Fibroblast of lung (primary cell): ENCODE measurements around the gene YBX3. TPM values are rescaled to one million over a fixed set of nuclear protein-coding genes. Genes with fewer than 3 reads are reported as not detected.
A peak's percentile ranks its signal among the peaks of the same experiment; 100 is the strongest.

ENCODE experiments used
- DNase-seq, 2 donors: peaks; one replicate each; pipeline versions ENCODE4 v3.0.0 to v3.0.0-alpha.2; 2010; ENCODE audit warnings: low read depth in 2 of 2
- H2AFZ ChIP-seq: 2 replicates; pipeline ENCODE4 v1.5.1; 2012; ENCODE audit warnings: low read length, control low read depth, inconsistent platforms
- H3K27ac ChIP-seq: 2 replicates; pipeline ENCODE4 v1.5.1; 2011; ENCODE audit warnings: low read length, control low read depth; ENCODE audit not compliant: insufficient read depth
- H3K27me3 ChIP-seq: 2 replicates; pipeline ENCODE4 v1.5.1; 2011; ENCODE audit warnings: mild to moderate bottlenecking, low read length; ENCODE audit not compliant: control insufficient read depth, insufficient read depth
- H3K36me3 ChIP-seq: 2 replicates; pipeline ENCODE4 v1.5.1; 2011; ENCODE audit warnings: low read length; ENCODE audit not compliant: control insufficient read depth, insufficient read depth
- H3K4me1 ChIP-seq: 2 replicates; pipeline ENCODE4 v1.5.1; 2011; ENCODE audit warnings: low read length; ENCODE audit not compliant: control insufficient read depth, insufficient read depth; ENCODE audit errors: extremely low read depth
- H3K4me2 ChIP-seq: 2 replicates; pipeline ENCODE4 v1.5.1; 2011; ENCODE audit warnings: low read length, control low read depth; ENCODE audit not compliant: insufficient read depth; ENCODE audit errors: extremely low read depth
- H3K4me3 ChIP-seq, 4 experiments: fragments of 200-600 bp in 1 of 4; sonication (generic) in 1 of 4; replicated peaks in 1 of 4; 2 replicates each; pipeline ENCODE4 v1.5.1; 2011 to 2016; ENCODE audit warnings: low read length in 4 of 4, low read depth in 3 of 4, mild to moderate bottlenecking in 3 of 4, control low read depth in 2 of 4, inconsistent platforms in 1 of 4, mixed read lengths in 1 of 4; ENCODE audit not compliant: insufficient read depth in 1 of 4; ENCODE audit errors: control extremely low read depth in 1 of 4
- H3K79me2 ChIP-seq: 2 replicates; pipeline ENCODE4 v1.5.1; 2012; ENCODE audit warnings: mild to moderate bottlenecking, low read length, inconsistent platforms; ENCODE audit not compliant: control insufficient read depth, insufficient read depth
- H3K9ac ChIP-seq: 2 replicates; pipeline ENCODE4 v1.5.1; 2011; ENCODE audit warnings: mild to moderate bottlenecking, low read length, control low read depth; ENCODE audit not compliant: insufficient read depth
- H3K9me3 ChIP-seq: 2 replicates; pipeline ENCODE4 v1.5.1; 2012; ENCODE audit warnings: low read depth, low read length; ENCODE audit not compliant: control insufficient read depth, insufficient read depth
- H4K20me1 ChIP-seq: 2 replicates; pipeline ENCODE4 v1.5.1; 2011; ENCODE audit warnings: low read length; ENCODE audit not compliant: control insufficient read depth, insufficient read depth; ENCODE audit errors: extremely low read depth
- CTCF ChIP-seq, 2 donors: IDR thresholded peaks in 1 of 2; conservative IDR thresholded peaks in 1 of 2; 1 replicate in 1 of 2; 2 replicates in 1 of 2; pipeline ENCODE4 v1.5.1; 2011 to 2012; ENCODE audit warnings: low read length in 2 of 2, control low read depth in 1 of 2, inconsistent platforms in 1 of 2, low read depth in 1 of 2, mild to moderate bottlenecking in 1 of 2
- EZH2 ChIP-seq: IDR thresholded peaks from 2 replicates; pipeline ENCODE4 v1.5.1; 2012; ENCODE audit warnings: low read length, control low read depth, mild to moderate bottlenecking; ENCODE audit errors: missing control alignments
- polyA plus RNA-seq, 2 donors: library from polyadenylated mRNA; depleted of rRNA in 1 of 2; stranded (reverse) in 1 of 2; unstranded in 1 of 2; fragments of >200 nt; gene quantifications; 2 replicates each; pipeline ENCODE4 v1.2.1, GENCODE V29; 2011 to 2012; ENCODE audit warnings: missing spikeins in 1 of 2
- total RNA-seq: library from RNA; depleted of rRNA; stranded (reverse); fragments of >200 nt; gene quantifications from 2 replicates; pipeline ENCODE4 v1.2.1, GENCODE V29; 2014

The YBX3 gene
- total and polyA plus RNA-seq, 2 donors (not counting 1 experiment from before 2014, with no cell fraction given) = 97.8 to 172 TPM

GRCh38 chr12:10701843-10702242 is 21.3 kb downstream of the YBX3 start:
- Histone ChIP-seq H3K36me3 (peaks cover 5% of the 10 kb centered on the region), H3K4me1 (peaks cover 2% of the 10 kb centered on the region), H3K4me3 (no peak overlapping the region), H3K9ac (no peak overlapping the region), H3K9me3 (no peaks in the 10 kb centered on the region), H3K4me2 (no peak overlapping the region), H4K20me1 (no peaks in the 10 kb centered on the region), H3K27me3 (no peaks in the 10 kb centered on the region), H2AFZ (no peak overlapping the region), H3K79me2 (no peaks in the 10 kb centered on the region), H3K27ac (no peak overlapping the region)
- no peak for DNase-seq
- TF ChIP-seq EZH2 (no peak), CTCF (conservative IDR thresholded peaks at IDR 0.05 in 1 of 2, IDR thresholded peaks at IDR 0.05 in 1 of 2; ENCODE audit: low read depth in 1 of 2, low read length in 2 of 2) (no peak)

DNA sequence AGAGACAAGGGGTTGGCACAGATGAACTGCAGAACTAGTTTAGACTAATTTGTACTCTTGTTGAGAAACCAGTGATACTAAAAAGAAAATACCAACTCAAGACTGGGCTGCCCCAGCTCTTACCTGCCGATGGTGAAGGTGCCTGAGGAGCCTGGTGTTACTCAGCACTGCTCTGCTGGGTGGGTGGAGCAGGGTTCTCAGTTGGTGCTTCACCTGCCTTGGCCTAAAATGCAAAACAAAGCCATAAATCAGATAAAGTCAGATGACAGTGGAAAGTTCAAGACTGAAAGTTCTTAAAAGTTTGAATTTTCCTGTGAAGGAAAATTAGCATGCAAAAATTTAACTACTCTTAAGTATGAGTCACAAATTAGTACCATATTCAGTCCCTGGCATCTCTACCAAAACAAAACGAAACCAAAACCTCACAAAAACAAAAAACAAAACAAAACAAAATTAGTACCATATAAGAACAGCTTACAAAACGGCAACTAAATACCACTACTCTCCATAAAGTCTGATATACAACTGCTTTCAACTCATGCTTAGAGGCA is 21.9 kb downstream of the YBX3 start:
- no peak overlapping the region for H2AFZ ChIP-seq
- H4K20me1 ChIP-seq = no peaks in the 10 kb centered on the region
- H3K4me3 ChIP-seq = no peak overlapping the region
- H3K4me2 ChIP-seq = no peak overlapping the region
- peaks cover 2% of the 10 kb centered on the region for H3K4me1 ChIP-seq
- TF ChIP-seq CTCF (conservative IDR thresholded peaks at IDR 0.05 in 1 of 2, IDR thresholded peaks at IDR 0.05 in 1 of 2; ENCODE audit: low read depth in 1 of 2, low read length in 2 of 2) = no peak
- no peak for TF ChIP-seq EZH2
- no peaks in the 10 kb centered on the region for H3K9me3 ChIP-seq
- H3K27me3 ChIP-seq = no peaks in the 10 kb centered on the region
- H3K27ac ChIP-seq = peak overlapping the region; percentile 37
- no peak for DNase-seq
- H3K9ac ChIP-seq = no peak overlapping the region
- H3K36me3 ChIP-seq = peaks cover 7% of the 10 kb centered on the region
- no peaks in the 10 kb centered on the region for H3K79me2 ChIP-seq

DNA sequence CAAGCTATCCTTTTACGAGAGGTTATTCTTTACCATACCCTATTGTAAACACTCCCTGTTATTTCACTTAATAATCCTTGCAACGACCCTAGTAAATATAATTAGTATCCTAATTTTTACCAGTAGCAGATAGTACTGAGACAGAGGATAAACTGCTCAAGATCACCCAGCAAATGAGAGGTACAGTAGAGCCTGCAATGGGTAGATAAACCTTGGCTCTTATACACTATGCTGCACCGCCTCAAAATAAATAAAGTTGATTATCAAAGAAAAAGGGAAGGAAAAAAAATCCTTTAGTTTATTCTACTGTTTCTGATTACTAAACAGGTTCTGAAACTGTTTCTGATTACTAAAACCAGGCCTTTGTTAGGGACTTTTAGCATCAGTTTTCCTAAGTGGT is 22.5 kb downstream of the YBX3 start:
- H3K27ac ChIP-seq = no peak overlapping the region
- H2AFZ ChIP-seq = no peak overlapping the region
- peaks cover 7% of the 10 kb centered on the region for H3K36me3 ChIP-seq
- no peak overlapping the region for H3K4me2 ChIP-seq
- no peak overlapping the region for H3K4me3 ChIP-seq
- no peak for DNase-seq
- H3K9me3 ChIP-seq = no peaks in the 10 kb centered on the region
- H3K9ac ChIP-seq = no peak overlapping the region
- TF ChIP-seq CTCF (conservative IDR thresholded peaks at IDR 0.05 in 1 of 2, IDR thresholded peaks at IDR 0.05 in 1 of 2; ENCODE audit: low read depth in 1 of 2, low read length in 2 of 2) (no peak), EZH2 (no peak)
- H4K20me1 ChIP-seq = no peaks in the 10 kb centered on the region
- H3K27me3 ChIP-seq = no peaks in the 10 kb centered on the region
- H3K79me2 ChIP-seq = no peaks in the 10 kb centered on the region
- H3K4me1 ChIP-seq = peaks cover 2% of the 10 kb centered on the region
